Activated naive CD8-positive, alpha-beta T cell treated with anti-CD3 and anti-CD28 coated beads for 36 hours (primary cell): ENCODE measurements around the gene DMRTA1. TPM values are rescaled to one million over a fixed set of nuclear protein-coding genes. Genes with fewer than 3 reads are reported as not detected.
"Not testable (repeated sequence)": the region's sequence is repeated elsewhere in the genome, so short reads cannot be mapped to it uniquely, and the experiment has no call there.

ENCODE experiments used
- DNase-seq: peaks from one replicate; pipeline ENCODE4 v3.0.0; 2021
- H3K27ac Mint-ChIP-seq: one replicate; pipeline ENCODE4 v1.8.0; 2022; ENCODE audit warnings: mild to moderate bottlenecking, moderate library complexity, mixed read lengths
- H3K27me3 Mint-ChIP-seq: one replicate; pipeline ENCODE4 v1.8.0; 2022; ENCODE audit warnings: mild to moderate bottlenecking, mixed read lengths
- H3K36me3 Mint-ChIP-seq: one replicate; pipeline ENCODE4 v1.8.0; 2021; ENCODE audit warnings: mild to moderate bottlenecking, mixed read lengths
- H3K4me1 Mint-ChIP-seq: one replicate; pipeline ENCODE4 v1.8.0; 2021; ENCODE audit warnings: mixed read lengths
- H3K4me3 Mint-ChIP-seq: one replicate; pipeline ENCODE4 v1.8.0; 2022; ENCODE audit warnings: mild to moderate bottlenecking, moderate library complexity, mixed read lengths
- H3K9me3 Mint-ChIP-seq: one replicate; pipeline ENCODE4 v1.8.0; 2022; ENCODE audit warnings: mixed read lengths
- total RNA-seq, 2 experiments: library from RNA; stranded (reverse); gene quantifications; one replicate each; pipeline ENCODE4 v1.2.3, GENCODE V29; 2021

Gene DMRTA1
- total RNA-seq, 2 experiments from 2014 or later: not detected

- peak; percentile 55 for DNase-seq
- no peak overlapping the region for H3K27ac Mint-ChIP-seq
- H3K9me3 Mint-ChIP-seq: no peaks in the 10 kb centered on the region
- H3K27me3 Mint-ChIP-seq: peaks cover 47% of the 10 kb centered on the region
- no peaks in the 10 kb centered on the region for H3K36me3 Mint-ChIP-seq
- peaks cover 4% of the 10 kb centered on the region for H3K4me1 Mint-ChIP-seq
- peak overlapping the region; percentile 43 for H3K4me3 Mint-ChIP-seq
These were observed 460 bp downstream of the DMRTA1 start for GRCh38 chr9:22446950-22447617.

GRCh38 chr9:22447618-22448305 lies 1.1 kb downstream of the DMRTA1 start:
- no peaks in the 10 kb centered on the region for H3K9me3 Mint-ChIP-seq
- H3K27me3 Mint-ChIP-seq: peaks cover 52% of the 10 kb centered on the region
- H3K4me3 Mint-ChIP-seq: no peak overlapping the region
- no peak for DNase-seq
- no peak overlapping the region for H3K27ac Mint-ChIP-seq
- H3K36me3 Mint-ChIP-seq: no peaks in the 10 kb centered on the region
- peaks cover 4% of the 10 kb centered on the region for H3K4me1 Mint-ChIP-seq

GRCh38 chr9:22449719-22450118 lies 3.1 kb downstream of the DMRTA1 start:
- Mint-ChIP-seq H3K36me3 (no peaks in the 10 kb centered on the region), H3K27me3 (peaks cover 51% of the 10 kb centered on the region), H3K9me3 (no peaks in the 10 kb centered on the region), H3K27ac (no peak overlapping the region), H3K4me3 (no peak overlapping the region), H3K4me1 (peaks cover 4% of the 10 kb centered on the region)
- DNase-seq: no peak

GRCh38 chr9:22452415-22453010 lies 5.9 kb downstream of the DMRTA1 start:
- Mint-ChIP-seq H3K9me3 (no peaks in the 10 kb centered on the region), H3K36me3 (no peaks in the 10 kb centered on the region), H3K27me3 (peaks cover 41% of the 10 kb centered on the region), H3K4me1 (no peaks in the 10 kb centered on the region), H3K4me3 (no peak overlapping the region), H3K27ac (no peak overlapping the region)
- DNase-seq: peak; percentile 26

- no peak overlapping the region for H3K4me3 Mint-ChIP-seq
- DNase-seq: no peak
- H3K27ac Mint-ChIP-seq: no peak overlapping the region
- no peaks in the 10 kb centered on the region for H3K4me1 Mint-ChIP-seq
- H3K9me3 Mint-ChIP-seq: no peaks in the 10 kb centered on the region
- peaks cover 33% of the 10 kb centered on the region for H3K27me3 Mint-ChIP-seq
- no peaks in the 10 kb centered on the region for H3K36me3 Mint-ChIP-seq
These were observed 7.4 kb downstream of the DMRTA1 start for GRCh38 chr9:22454016-22454415.

GRCh38 chr9:22455181-22455580 lies 8.6 kb downstream of the DMRTA1 start:
- H3K4me1 Mint-ChIP-seq: no peaks in the 10 kb centered on the region
- peaks cover 32% of the 10 kb centered on the region for H3K27me3 Mint-ChIP-seq
- no peak overlapping the region for H3K4me3 Mint-ChIP-seq
- DNase-seq: no peak
- H3K27ac Mint-ChIP-seq: no peak overlapping the region
- no peaks in the 10 kb centered on the region for H3K36me3 Mint-ChIP-seq
- H3K9me3 Mint-ChIP-seq: no peaks in the 10 kb centered on the region

- Mint-ChIP-seq H3K27ac (no peak overlapping the region), H3K4me1 (no peaks in the 10 kb centered on the region), H3K4me3 (no peak overlapping the region), H3K27me3 (peaks cover 26% of the 10 kb centered on the region), H3K36me3 (no peaks in the 10 kb centered on the region), H3K9me3 (no peaks in the 10 kb centered on the region)
- no peak for DNase-seq
These were observed 10.8 kb downstream of the DMRTA1 start for GRCh38 chr9:22457448-22457847.

- no peaks in the 10 kb centered on the region for H3K4me1 Mint-ChIP-seq
- no peak overlapping the region for H3K4me3 Mint-ChIP-seq
- H3K36me3 Mint-ChIP-seq: no peaks in the 10 kb centered on the region
- no peaks in the 10 kb centered on the region for H3K9me3 Mint-ChIP-seq
- no peak for DNase-seq
- H3K27ac Mint-ChIP-seq: no peak overlapping the region
- H3K27me3 Mint-ChIP-seq: peaks cover 10% of the 10 kb centered on the region
These were observed 16.6 kb downstream of the DMRTA1 start for GRCh38 chr9:22463205-22463604.

- H3K27ac Mint-ChIP-seq: no peak overlapping the region
- no peak overlapping the region for H3K4me3 Mint-ChIP-seq
- no peaks in the 10 kb centered on the region for H3K27me3 Mint-ChIP-seq
- H3K36me3 Mint-ChIP-seq: no peaks in the 10 kb centered on the region
- H3K4me1 Mint-ChIP-seq: no peaks in the 10 kb centered on the region
- no peaks in the 10 kb centered on the region for H3K9me3 Mint-ChIP-seq
- no peak for DNase-seq
These were observed 23.4 kb downstream of the DMRTA1 start for GRCh38 chr9:22469928-22470544.

GRCh38 chr9:22481566-22481965 lies 34.9 kb downstream of the DMRTA1 start:
- peaks cover 11% of the 10 kb centered on the region for H3K9me3 Mint-ChIP-seq
- H3K27ac Mint-ChIP-seq: no peak overlapping the region
- no peak for DNase-seq
- H3K36me3 Mint-ChIP-seq: no peaks in the 10 kb centered on the region
- no peaks in the 10 kb centered on the region for H3K4me1 Mint-ChIP-seq
- H3K27me3 Mint-ChIP-seq: peaks cover 10% of the 10 kb centered on the region
- no peak overlapping the region for H3K4me3 Mint-ChIP-seq

- no peak overlapping the region for H3K27ac Mint-ChIP-seq
These were observed 37.0 kb downstream of the DMRTA1 start for GRCh38 chr9:22483528-22484070.

GRCh38 chr9:22496197-22496596 lies 49.6 kb downstream of the DMRTA1 start:
- not testable (repeated sequence) for H3K27ac Mint-ChIP-seq, H3K4me1 Mint-ChIP-seq, H3K36me3 Mint-ChIP-seq, H3K9me3 Mint-ChIP-seq, H3K4me3 Mint-ChIP-seq, DNase-seq, H3K27me3 Mint-ChIP-seq

More at GRCh38 chr9:22483528-22484070, 37.0 kb downstream of the DMRTA1 start:
- no peak overlapping the region for H3K4me3 Mint-ChIP-seq
- no peak for DNase-seq
- H3K4me1 Mint-ChIP-seq: no peaks in the 10 kb centered on the region
- peaks cover 10% of the 10 kb centered on the region for H3K27me3 Mint-ChIP-seq
- H3K36me3 Mint-ChIP-seq: no peaks in the 10 kb centered on the region
- H3K9me3 Mint-ChIP-seq: peaks cover 13% of the 10 kb centered on the region
